GM12873 (cell line): ENCODE data around the gene FZD1.
A peak's percentile ranks its signal among the peaks of the same experiment; 100 is the strongest.

Source experiments
- CTCF ChIP-seq: IDR thresholded peaks from 2 replicates; pipeline ENCODE4 v1.5.1; 2012; ENCODE audit warnings: low read depth, mild to moderate bottlenecking, moderate library complexity, low read length, control low read depth; ENCODE audit not compliant: insufficient read depth; ENCODE audit errors: missing control alignments

Gene FZD1

GRCh38 chr7:91285696-91286355, 21.6 kb downstream of the FZD1 start:
- no peak for TF ChIP-seq CTCF

- no peak for TF ChIP-seq CTCF
Measured at GRCh38 chr7:91286432-91286831, 22.2 kb downstream of the FZD1 start.

GRCh38 chr7:91287371-91288084, 23.3 kb downstream of the FZD1 start:
- TF ChIP-seq CTCF: no peak

- peak; percentile 76 for TF ChIP-seq CTCF
Measured at GRCh38 chr7:91288208-91288824, 24.1 kb downstream of the FZD1 start.

- TF ChIP-seq CTCF: no peak
Measured at GRCh38 chr7:91289633-91290254, 25.5 kb downstream of the FZD1 start.

GRCh38 chr7:91291302-91291701, 27.1 kb downstream of the FZD1 start:
- no peak for TF ChIP-seq CTCF

GRCh38 chr7:91291902-91292301, 27.7 kb downstream of the FZD1 start:
- no peak for TF ChIP-seq CTCF
